SK-N-SH (cell line): Measurements from ENCODE around the gene CCDC107. TPM values are rescaled to one million over a fixed set of nuclear protein-coding genes. Genes with fewer than 3 reads are reported as not detected.
A peak's percentile ranks its signal among the peaks of the same experiment; 100 is the strongest.

Source experiments
- CTCF ChIA-PET: fragments of 300-600, 350-600 bp; formaldehyde crosslinking; extraction: SDS; loops from one replicate; lab custom pipeline; 2021; lab: Yijun Ruan, JAX
- POLR2A ChIA-PET: fragments of 350-600 bp; sonication (Branson Sonifier 250); formaldehyde crosslinking; extraction: SDS; loops from one replicate; lab custom pipeline; 2020; ENCODE audit warnings: antibody characterized with exemption, inconsistent platforms; lab: Yijun Ruan, JAX
- DNase-seq: peaks from one replicate; pipeline ENCODE4 v3.0.0; 2012
- H2AFZ ChIP-seq: fragments of 200-600 bp; sonication (generic); 2 replicates; pipeline ENCODE4 v1.8.1; 2016; ENCODE audit warnings: antibody characterized with exemption, mild to moderate bottlenecking, low read depth
- H3F3A ChIP-seq: fragments of 200-600 bp; sonication (generic); replicated peaks from 2 replicates; pipeline ENCODE3; 2016; ENCODE audit warnings: antibody characterized with exemption, mild to moderate bottlenecking; ENCODE audit not compliant: insufficient read depth
- H3K27ac ChIP-seq, 2 experiments: fragments of 200-500 bp in 1 of 2; fragments of 200-600 bp in 1 of 2; sonication (Bioruptor generic) in 1 of 2; sonication (generic), shearing (Covaris generic) in 1 of 2; 2 replicates each; pipeline versions ENCODE4 v1.5.1 to v1.6.1; 2014 to 2016; ENCODE audit warnings: low read depth in 2 of 2, inconsistent platforms in 1 of 2, low read length in 1 of 2, mild to moderate bottlenecking in 1 of 2, mixed read lengths in 1 of 2
- H3K27me3 ChIP-seq: fragments of 200-600 bp; sonication (generic), shearing (Covaris generic); 2 replicates; pipeline ENCODE4 v1.6.1; 2016; ENCODE audit warnings: mixed run types; ENCODE audit not compliant: insufficient read depth
- H3K36me3 ChIP-seq, 2 experiments: fragments of 200-500 bp in 1 of 2; fragments of 200-600 bp in 1 of 2; sonication (Bioruptor generic) in 1 of 2; sonication (generic) in 1 of 2; replicated peaks in 1 of 2; 2 replicates each; pipeline versions ENCODE3 to v1.5.1; 2014 to 2016; ENCODE audit warnings: low read length in 1 of 2, mild to moderate bottlenecking in 1 of 2; ENCODE audit not compliant: insufficient read depth in 2 of 2, control insufficient read depth in 1 of 2
- H3K4me1 ChIP-seq, 2 experiments: fragments of 200-500 bp in 1 of 2; fragments of 200-600 bp in 1 of 2; sonication (Bioruptor generic) in 1 of 2; sonication (generic), shearing (Covaris generic) in 1 of 2; 2 replicates each; pipeline versions ENCODE4 v1.5.1 to v1.6.1; 2014 to 2016; ENCODE audit warnings: low read depth in 1 of 2, low read length in 1 of 2, mixed run types in 1 of 2; ENCODE audit not compliant: insufficient read depth in 2 of 2, control insufficient read depth in 1 of 2
- H3K4me2 ChIP-seq: fragments of 200-600 bp; sonication (generic), shearing (Covaris generic); 2 replicates; pipeline ENCODE4 v1.6.1; 2017; ENCODE audit warnings: mixed run types
- H3K4me3 ChIP-seq, 2 experiments: fragments of 200-500 bp in 1 of 2; fragments of 200-600 bp in 1 of 2; sonication (Bioruptor generic) in 1 of 2; sonication (generic), shearing (Covaris generic) in 1 of 2; 2 replicates each; pipeline versions ENCODE4 v1.5.1 to v1.8.1; 2014 to 2016; ENCODE audit warnings: low read depth in 2 of 2, inconsistent platforms in 1 of 2, low read length in 1 of 2, mild to moderate bottlenecking in 1 of 2, mixed read lengths in 1 of 2, moderate library complexity in 1 of 2
- H3K79me2 ChIP-seq: fragments of 200-600 bp; sonication (generic); 2 replicates; pipeline ENCODE4 v1.8.1; 2017; ENCODE audit warnings: mild to moderate bottlenecking; ENCODE audit not compliant: insufficient read depth
- H3K9ac ChIP-seq: fragments of 200-600 bp; sonication (generic); 2 replicates; pipeline ENCODE4 v1.6.1; 2017; ENCODE audit warnings: mixed run types
- H3K9me2 ChIP-seq: fragments of 200-600 bp; sonication (generic); 2 replicates; pipeline ENCODE4 v1.6.1; 2017; ENCODE audit warnings: mixed run types
- H3K9me3 ChIP-seq: fragments of 200-600 bp; sonication (generic); 2 replicates; pipeline ENCODE4 v1.6.1; 2017; ENCODE audit warnings: mixed run types, mild to moderate bottlenecking, moderate library complexity
- H4K20me1 ChIP-seq: fragments of 200-600 bp; sonication (generic); 2 replicates; pipeline ENCODE4 v1.6.1; 2017; ENCODE audit warnings: mild to moderate bottlenecking, mixed run types; ENCODE audit not compliant: insufficient read depth
- GABPA ChIP-seq: IDR thresholded peaks from 2 replicates; pipeline ENCODE4 v1.4.0; 2012; ENCODE audit warnings: low read depth, mild to moderate bottlenecking
- NFIC ChIP-seq: IDR thresholded peaks from 2 replicates; pipeline ENCODE4 v1.4.0; 2012; ENCODE audit warnings: borderline replicate concordance
- RXRA ChIP-seq: IDR thresholded peaks from 2 replicates; pipeline ENCODE4 v1.4.0; 2012; ENCODE audit warnings: low read depth, mild to moderate bottlenecking, borderline replicate concordance
- TEAD4 ChIP-seq: IDR thresholded peaks from 2 replicates; pipeline ENCODE4 v1.4.0; 2012; ENCODE audit warnings: mild to moderate bottlenecking, borderline replicate concordance; ENCODE audit not compliant: insufficient read depth
- YY1 ChIP-seq: IDR thresholded peaks from 2 replicates; pipeline ENCODE4 v1.4.0; 2012; ENCODE audit warnings: low read depth, mild to moderate bottlenecking
- WGBS: methylation state at CpG from one replicate; pipeline ENCODE4 v1.1.6; 2017; ENCODE audit warnings: low lambda C conversion rate; 5-methylcytosine and 5-hydroxymethylcytosine counted together
- polyA plus RNA-seq, 3 experiments: library from polyadenylated mRNA; depleted of rRNA; stranded (reverse); fragments of >200 nt; gene quantifications; 2 replicates each; pipeline ENCODE4 v1.2.3, GENCODE V29; 2012
- TF ChIP-seq, protein P1 (sequence below): IDR thresholded peaks from 2 replicates; pipeline ENCODE4 v1.4.0; 2012; ENCODE audit warnings: low read depth, borderline replicate concordance

Gene CCDC107
- polyA plus RNA-seq, 1 of the 3 experiments (the other 2 are of a cell fraction): 22.0 TPM

DNA sequence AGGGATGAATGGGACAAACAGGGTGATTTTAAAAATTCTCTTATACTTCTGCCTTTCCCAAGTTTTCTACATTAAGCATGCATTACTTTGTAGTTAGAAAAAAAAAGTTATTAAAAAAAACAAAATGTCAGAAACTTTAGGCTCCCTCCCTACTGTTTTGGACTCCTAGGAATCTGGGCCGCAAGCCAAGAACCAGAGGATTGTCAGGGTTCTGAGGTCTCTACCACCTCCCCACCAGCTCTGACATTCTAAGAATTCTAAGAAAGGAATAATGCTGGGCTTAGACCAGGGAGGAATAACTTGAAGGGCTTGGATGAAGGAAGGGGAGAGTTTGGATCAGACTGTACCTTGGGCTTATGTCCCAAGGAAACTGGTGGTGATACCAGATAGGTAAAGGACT lies 8.0 kb downstream of the CCDC107 start:
- peaks cover 0 to 12% of the 10 kb centered on the region in 2 experiments; a peak in 1 of 4 replicates for H3K4me1 ChIP-seq
- no peaks in the 10 kb centered on the region for H3K9me2 ChIP-seq
- no peak overlapping the region for H3K4me2 ChIP-seq
- no peak for DNase-seq
- WGBS: 94% methylated on average over 1 of the region's 1 CpG
- CTCF ChIA-PET: interaction anchor here (0.5 to 3.4 kb wide), 11 partner anchors 8 to 81 kb away, joined by 3 to 30 read pairs (median 5); partner anchors contain the start of genes CA9, CCDC107, CREB3 and RMRP
- TF ChIP-seq RXRA: no peak
- peak; percentile 32; the same call in 1 of the 2 replicates for TF ChIP-seq NFIC
- H2AFZ ChIP-seq: no peak overlapping the region
- no peaks in the 10 kb centered on the region for H3K27me3 ChIP-seq
- H3K9me3 ChIP-seq: no peaks in the 10 kb centered on the region
- peaks cover 0 to 5% of the 10 kb centered on the region in 2 experiments for H3K36me3 ChIP-seq
- H3K27ac ChIP-seq: no peak overlapping the region; a peak in 1 of 4 replicates
- peaks cover 26% of the 10 kb centered on the region for H3F3A ChIP-seq
- no peak overlapping the region for H3K4me3 ChIP-seq
- H3K9ac ChIP-seq: no peak overlapping the region
- H3K79me2 ChIP-seq: peaks cover 14% of the 10 kb centered on the region; the same call in 1 of the 2 replicates
- POLR2A ChIA-PET: interaction anchor here (2.8 kb wide), 1 partner anchor 10 kb away, joined by 11 read pairs; no protein-coding TSS in a partner anchor
- H4K20me1 ChIP-seq: no peaks in the 10 kb centered on the region

DNA sequence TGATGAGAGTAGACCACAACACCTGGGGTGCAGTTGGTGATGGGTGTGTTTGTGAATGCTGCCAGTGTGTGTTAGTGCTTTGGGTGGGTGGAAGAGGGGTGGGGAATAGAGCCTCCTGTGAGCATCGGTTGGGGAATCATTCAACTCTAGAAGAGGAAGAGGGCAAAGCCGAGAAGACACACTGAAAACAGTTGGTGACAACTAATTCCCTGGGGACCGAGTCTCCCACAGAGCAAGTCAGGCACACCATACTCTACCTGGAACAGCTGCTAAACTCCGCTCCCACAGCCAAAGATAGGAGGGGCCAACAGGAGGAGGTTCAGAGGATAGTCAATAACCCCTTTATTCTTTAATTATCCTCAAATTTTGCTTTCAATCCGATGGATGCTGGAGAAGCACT lies 8.5 kb downstream of the CCDC107 start:
- Histone ChIP-seq H3K4me2 (no peak overlapping the region), H3K27me3 (no peaks in the 10 kb centered on the region), H4K20me1 (no peaks in the 10 kb centered on the region), H3K9me2 (no peaks in the 10 kb centered on the region), H3K36me3 (peaks cover 0 to 5% of the 10 kb centered on the region in 2 experiments), H3F3A (peaks cover 23% of the 10 kb centered on the region), H3K4me3 (no peak overlapping the region), H3K9me3 (no peaks in the 10 kb centered on the region), H3K4me1 (peaks cover 0 to 12% of the 10 kb centered on the region in 2 experiments; a peak in 1 of 4 replicates), H3K27ac (no peak overlapping the region), H2AFZ (no peak overlapping the region), H3K9ac (no peak overlapping the region), H3K79me2 (peaks cover 14% of the 10 kb centered on the region; the same call in 1 of the 2 replicates)
- TF ChIP-seq, protein P1, sequence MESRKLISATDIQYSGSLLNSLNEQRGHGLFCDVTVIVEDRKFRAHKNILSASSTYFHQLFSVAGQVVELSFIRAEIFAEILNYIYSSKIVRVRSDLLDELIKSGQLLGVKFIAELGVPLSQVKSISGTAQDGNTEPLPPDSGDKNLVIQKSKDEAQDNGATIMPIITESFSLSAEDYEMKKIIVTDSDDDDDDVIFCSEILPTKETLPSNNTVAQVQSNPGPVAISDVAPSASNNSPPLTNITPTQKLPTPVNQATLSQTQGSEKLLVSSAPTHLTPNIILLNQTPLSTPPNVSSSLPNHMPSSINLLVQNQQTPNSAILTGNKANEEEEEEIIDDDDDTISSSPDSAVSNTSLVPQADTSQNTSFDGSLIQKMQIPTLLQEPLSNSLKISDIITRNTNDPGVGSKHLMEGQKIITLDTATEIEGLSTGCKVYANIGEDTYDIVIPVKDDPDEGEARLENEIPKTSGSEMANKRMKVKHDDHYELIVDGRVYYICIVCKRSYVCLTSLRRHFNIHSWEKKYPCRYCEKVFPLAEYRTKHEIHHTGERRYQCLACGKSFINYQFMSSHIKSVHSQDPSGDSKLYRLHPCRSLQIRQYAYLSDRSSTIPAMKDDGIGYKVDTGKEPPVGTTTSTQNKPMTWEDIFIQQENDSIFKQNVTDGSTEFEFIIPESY: no peak
- ChIA-PET CTCF (interaction anchor here (1.2 to 3.4 kb wide), 3 partner anchors 9 to 34 kb away, joined by 3 to 30 read pairs (median 6); partner anchors contain the start of genes CCDC107 and RMRP), POLR2A (no interaction called here)
- no peak for DNase-seq
- WGBS: 95% methylated on average over 5 of the region's 5 CpGs

DNA sequence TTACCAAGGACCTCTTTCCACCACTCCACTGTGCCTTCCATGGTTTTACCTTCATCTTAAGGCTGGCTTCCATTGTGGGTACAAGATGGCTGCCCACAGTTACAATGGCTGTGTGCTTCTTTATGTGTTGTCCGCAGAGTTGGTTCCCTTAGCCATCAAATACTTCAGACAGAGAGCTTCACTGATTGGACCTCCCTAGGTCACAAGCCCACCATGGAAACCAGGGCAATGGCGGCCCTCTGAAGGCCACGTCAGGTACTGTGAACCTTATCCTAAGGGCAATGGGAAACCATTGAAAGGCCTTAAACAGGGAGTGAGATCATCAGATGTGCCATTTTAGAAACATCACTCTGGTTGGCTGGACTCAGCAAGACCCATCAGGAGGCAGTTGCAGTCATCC lies 9.8 kb downstream of the CCDC107 start:
- POLR2A ChIA-PET: no interaction called here
- CTCF ChIA-PET: interaction anchor here (1.2 kb wide), 1 partner anchor 9 kb away, joined by 3 read pairs; no protein-coding TSS in a partner anchor
- no peaks in the 10 kb centered on the region for H4K20me1 ChIP-seq
- WGBS: 92% methylated on average over 3 of the region's 3 CpGs
- no peaks in the 10 kb centered on the region for H3K36me3 ChIP-seq
- DNase-seq: no peak
- H3K9ac ChIP-seq: no peak overlapping the region
- H3K4me3 ChIP-seq: no peak overlapping the region
- no peaks in the 10 kb centered on the region for H3K27me3 ChIP-seq
- H3K79me2 ChIP-seq: peaks cover 14% of the 10 kb centered on the region; the same call in 1 of the 2 replicates
- H3K9me2 ChIP-seq: no peaks in the 10 kb centered on the region
- H3K9me3 ChIP-seq: no peaks in the 10 kb centered on the region
- H3K4me2 ChIP-seq: no peak overlapping the region
- H2AFZ ChIP-seq: no peak overlapping the region
- no peak overlapping the region for H3K27ac ChIP-seq
- TF ChIP-seq TEAD4 (no peak), GABPA (no peak), NFIC (no peak), YY1 (no peak)
- peaks cover 9% of the 10 kb centered on the region for H3F3A ChIP-seq
- peaks cover 0 to 12% of the 10 kb centered on the region in 2 experiments; a peak in 1 of 4 replicates for H3K4me1 ChIP-seq
